HG03045 (cell line): ENCODE measurements around the gene SPAG9.
"Not testable (repeated sequence)": the region's sequence is repeated elsewhere in the genome, so short reads cannot be mapped to it uniquely, and the experiment has no call there.

Experiments used
- ATAC-seq: cut with Tn5 transposase; IDR thresholded peaks from one replicate; pipeline ENCODE4 v1.9.1; 2021; ENCODE audit warnings: mild to moderate bottlenecking, moderate library complexity; ENCODE audit not compliant: unreplicated experiment

Gene SPAG9

DNA sequence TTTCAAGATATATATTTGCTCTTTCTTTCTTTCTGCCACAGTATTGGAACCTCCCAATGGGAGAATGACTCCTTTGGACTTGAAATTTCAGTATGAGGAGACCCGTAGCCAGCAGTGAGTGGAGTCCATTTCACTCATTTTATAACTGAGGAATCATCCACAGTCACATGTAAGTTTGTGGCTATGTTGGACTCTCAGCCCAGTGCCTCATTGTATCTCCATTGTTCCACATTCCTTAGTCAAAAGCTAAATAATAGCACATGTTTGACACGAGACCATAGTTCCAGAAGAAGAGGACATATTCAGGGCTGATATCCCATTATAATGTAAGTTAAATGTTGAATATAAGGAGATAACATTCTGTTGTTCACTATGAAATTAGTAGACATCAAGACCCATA is 12.7 kb upstream of the SPAG9 start:
- ATAC-seq = no peak

DNA sequence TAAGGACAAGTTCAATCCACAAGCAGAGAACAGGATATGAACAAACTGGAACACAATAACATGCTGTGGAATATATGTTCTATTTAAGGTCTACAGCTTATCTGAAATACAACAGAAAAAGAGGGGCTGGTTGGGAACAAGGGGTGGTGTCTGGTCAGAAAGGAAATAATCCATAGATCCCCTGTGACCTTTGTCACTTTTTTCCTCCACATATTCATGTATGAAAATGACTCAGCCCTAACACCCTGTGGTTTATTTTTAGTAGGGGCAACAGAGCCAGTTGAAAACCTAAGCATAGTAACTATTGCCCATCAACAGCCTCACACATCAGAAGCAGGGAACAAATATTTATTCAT is 12.3 kb upstream of the SPAG9 start:
- ATAC-seq = no peak

DNA sequence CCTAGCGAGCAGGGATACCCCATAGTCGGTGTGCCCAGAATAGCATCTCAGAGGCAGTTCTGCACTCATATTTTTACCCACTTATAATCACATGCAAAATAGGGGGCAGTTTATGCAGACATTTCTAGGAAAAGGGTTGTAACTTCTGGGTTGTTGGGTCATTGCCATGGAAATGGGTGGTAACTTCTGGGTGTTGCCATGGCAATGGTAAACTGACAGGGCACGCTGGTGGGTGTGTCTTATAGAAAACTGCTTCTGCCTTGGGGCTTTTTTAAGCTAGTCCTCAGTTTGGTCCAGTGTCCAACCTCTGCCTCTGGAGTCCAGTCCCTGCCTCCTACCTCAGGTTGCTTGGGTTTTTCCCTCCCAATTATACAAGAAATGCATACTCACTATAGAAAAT is 7.4 kb upstream of the SPAG9 start:
- no peak for ATAC-seq

DNA sequence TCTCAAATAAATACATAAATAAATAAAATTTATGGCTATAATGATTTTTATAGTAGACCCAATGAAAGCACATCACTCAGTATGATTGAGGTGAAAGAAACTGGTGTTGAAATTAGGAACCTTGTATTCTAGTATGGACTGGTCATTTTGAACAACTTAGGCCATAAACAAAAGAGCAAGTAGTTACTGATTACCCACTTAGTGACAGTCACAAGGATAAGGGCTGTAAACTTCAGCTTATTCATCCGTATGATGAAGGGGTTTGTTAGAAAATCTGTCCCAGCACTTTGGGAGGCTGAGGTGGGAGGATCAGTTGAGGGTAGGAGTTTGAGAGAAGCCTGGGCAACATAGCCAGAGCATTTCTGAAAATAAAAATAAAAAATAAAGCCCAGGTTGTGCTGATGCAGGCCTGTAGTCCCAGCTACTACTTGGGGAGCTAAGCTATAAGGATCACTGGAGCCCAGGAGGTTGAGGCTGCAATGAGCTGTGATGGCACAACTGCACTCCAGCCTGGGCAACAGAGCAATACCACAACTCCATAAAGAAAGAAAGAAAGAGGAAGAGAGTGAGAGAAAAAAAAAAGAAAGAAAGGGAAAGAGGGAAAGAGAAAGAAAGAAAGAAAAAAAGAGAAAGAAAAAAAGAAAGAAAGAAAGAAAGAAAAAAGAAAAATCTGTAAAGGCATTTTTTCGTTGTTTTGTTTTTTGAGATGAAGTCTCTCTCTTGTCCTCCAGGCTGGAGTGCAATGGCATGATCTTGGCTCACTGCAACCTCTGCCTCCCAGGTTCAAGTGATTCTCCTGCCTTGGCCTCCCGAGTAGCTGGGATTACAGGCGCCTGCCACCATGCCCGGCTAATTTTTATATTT is 4.2 kb upstream of the SPAG9 start:
- ATAC-seq = no peak

DNA sequence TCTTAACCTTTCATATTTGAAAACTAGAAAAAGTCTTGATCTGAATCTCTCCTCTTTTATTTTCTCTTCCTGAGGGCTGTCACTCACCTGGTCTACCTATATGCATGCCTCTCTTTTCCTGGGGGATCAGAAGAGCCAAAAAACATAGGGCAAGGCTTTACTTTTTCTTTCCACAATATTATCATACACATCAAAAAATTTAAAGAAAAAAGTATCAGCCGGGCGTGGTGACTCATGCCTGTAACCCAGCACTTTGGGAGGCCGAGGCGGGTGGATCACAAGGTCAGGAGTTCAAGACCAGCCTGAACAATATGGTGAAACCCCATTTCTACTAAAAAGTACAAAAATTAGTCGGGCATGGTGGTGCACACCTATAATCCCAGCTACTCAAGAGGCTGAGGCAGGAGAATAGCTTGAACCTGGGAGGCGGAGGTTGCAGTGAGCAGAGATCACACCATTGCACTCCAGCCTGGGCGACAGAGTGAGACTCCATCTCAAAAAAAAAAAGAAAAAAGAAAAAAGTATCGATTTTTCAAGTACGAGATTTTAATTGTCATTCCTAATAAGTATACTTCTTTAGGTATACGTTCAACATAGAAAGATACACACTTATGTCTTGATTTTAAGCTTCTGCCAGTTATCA is 1.9 kb upstream of the SPAG9 start:
- not testable (repeated sequence) for ATAC-seq

DNA sequence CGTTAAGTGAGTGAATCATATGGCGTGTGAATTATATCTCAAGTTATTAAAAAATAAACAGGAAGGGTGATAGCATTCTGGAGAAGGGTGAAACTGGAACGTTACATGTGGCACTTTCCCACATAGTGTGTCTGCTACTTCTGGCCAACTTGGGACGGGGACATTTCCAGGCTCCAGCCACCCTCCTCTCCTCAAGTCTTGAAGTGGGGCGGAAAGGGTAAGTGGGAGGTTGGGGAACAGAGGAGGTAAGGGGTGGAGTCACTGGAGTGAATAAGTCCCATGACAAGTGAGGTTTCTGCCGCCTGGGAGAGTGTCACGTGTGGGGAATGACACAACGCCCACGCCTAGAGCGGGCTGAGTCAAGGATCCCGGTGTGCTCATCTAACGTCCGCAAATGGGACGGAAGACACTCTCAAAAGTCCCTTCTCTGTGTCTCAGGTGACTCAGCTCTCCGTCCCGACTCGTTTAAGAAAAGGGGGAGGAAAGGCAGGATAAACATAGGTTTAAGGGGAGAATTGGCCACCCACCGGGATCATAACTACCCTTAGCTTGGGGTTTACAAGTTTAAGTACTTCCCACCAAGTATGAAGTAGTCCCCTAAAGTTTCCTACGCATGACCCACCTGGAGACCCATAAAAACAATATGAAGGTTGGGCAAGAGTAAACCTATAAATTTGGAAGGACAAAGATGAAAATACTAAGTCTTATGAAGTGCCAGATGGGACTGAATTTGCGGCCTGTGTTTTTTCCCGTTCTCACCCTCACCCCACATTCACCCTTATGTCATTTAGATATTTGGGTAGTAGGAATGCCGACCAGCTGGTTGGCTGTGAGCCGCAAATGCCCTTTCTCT is 1.2 kb upstream of the SPAG9 start:
- peak; percentile 36 for ATAC-seq

DNA sequence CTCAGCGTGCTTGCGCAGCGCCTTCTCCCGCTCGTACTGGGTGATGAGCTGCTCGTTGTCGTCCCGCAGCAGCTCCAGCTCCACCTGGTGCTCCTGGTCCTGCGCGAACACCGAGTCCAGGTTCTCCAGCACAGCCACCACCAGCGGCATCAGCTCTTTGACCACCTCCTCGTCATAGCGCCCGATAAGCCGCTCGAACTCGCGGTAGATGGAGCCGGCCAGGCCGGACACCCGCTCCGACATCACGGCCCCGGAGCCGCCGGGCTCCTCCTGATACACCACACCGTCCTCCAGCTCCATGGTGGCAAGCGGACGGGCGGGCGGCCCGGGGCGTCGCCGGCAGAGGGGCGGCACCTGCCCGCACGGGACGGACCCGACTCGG is 320 bp downstream of the SPAG9 start:
- ATAC-seq = peak; percentile 24

DNA sequence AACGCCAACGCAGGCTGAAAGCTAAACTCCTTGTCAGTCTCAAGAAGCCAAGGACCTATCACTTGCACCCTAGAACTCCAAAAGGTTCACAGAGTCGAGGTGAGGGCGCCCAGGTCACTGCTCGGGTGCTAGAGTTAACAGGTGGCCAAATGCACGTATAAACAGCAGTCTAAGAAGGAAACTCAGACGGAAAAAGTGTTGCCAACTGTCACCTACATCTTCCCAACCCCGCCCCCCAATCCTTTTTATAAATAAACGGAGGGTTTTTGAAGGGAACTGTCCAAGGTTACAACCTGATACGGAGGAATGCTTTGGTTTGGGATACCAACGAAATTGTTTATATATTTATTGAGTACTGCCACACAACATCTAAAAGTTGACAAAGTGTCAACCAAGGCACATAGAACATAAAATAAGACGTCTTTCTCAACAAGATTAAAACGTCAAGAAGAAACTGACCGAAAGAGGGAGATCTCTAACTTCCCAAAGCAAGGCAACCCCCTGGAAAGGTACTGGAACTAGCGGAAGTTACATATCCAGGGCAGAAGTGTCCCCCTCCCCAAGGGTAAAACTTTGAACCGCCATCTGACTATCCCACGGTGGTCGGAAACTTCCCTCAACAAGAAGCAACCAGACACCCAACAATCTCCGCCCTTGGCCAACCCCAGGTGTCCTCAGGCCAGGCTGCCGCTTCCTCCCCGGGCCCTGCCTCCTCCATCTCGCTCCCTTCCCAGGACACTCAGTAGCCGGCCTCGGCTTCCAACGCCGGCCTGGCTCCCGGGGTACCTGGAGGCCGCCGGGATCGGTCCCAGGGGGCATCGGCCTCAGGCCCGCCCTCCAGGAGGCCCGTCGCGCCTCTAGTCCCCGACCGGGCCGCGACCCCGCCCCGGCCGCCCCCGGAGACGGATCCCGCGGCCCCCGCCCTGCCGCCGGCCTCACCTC is 982 bp downstream of the SPAG9 start:
- peak; percentile 13 for ATAC-seq

DNA sequence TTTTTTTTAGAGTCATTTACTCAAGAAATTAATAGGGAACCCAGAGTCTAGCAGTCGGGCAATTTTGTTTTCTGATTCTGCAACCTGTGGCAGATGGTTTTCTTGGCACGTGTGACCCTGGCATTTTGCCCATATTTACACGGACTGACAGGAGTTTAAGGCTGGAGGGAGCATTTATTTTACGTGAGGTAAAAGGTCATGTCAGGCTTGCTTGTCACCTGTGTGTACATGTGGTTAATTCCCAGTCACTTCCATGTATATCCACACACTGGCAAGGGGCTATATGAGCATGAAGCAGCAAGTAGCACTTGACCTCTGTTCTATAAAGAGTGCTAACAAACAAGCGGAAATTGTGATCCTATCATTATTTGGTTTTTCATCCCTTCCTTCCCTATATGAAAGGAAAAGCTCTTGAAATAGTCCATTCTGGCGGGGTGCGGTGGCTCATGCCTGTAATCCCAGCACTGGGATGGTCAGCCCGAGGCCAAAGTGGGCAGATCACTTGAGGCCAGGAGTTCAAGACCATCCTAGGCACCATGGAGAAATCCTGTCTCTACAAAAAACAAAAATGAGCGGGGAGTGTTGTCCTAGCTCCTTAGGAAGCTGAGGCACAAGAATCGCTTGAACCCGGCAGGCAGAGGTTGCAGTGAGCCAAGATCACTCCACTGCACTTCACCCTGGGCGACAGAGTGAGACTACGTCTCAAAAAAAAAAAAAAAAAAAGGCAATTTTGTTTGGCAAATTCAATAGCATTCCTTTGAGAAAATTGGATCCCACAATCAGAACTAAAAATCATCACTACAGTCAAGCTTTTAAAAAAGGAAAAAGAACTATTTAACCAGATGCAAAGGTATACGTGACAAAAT is 2.1 kb downstream of the SPAG9 start:
- no peak for ATAC-seq

DNA sequence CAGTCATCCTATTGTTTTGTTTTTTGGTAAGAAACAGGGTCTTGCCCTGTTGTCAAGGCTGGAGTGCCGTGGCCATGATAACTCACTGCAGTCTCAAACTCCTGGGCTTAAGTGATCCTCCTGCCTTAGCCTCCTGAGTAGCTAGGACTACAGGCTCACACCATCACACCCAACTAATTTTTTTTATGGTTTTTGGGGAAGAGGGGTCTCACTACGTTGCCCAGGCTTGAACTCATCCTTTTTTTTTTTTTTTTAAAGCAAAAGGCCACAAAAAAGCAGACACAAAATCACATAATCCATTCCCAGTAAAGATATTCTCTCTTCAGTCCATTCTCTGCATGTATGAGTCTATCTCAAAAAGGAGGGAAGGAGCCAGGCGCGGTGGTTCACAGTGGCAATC is 5.5 kb downstream of the SPAG9 start:
- no peak for ATAC-seq

DNA sequence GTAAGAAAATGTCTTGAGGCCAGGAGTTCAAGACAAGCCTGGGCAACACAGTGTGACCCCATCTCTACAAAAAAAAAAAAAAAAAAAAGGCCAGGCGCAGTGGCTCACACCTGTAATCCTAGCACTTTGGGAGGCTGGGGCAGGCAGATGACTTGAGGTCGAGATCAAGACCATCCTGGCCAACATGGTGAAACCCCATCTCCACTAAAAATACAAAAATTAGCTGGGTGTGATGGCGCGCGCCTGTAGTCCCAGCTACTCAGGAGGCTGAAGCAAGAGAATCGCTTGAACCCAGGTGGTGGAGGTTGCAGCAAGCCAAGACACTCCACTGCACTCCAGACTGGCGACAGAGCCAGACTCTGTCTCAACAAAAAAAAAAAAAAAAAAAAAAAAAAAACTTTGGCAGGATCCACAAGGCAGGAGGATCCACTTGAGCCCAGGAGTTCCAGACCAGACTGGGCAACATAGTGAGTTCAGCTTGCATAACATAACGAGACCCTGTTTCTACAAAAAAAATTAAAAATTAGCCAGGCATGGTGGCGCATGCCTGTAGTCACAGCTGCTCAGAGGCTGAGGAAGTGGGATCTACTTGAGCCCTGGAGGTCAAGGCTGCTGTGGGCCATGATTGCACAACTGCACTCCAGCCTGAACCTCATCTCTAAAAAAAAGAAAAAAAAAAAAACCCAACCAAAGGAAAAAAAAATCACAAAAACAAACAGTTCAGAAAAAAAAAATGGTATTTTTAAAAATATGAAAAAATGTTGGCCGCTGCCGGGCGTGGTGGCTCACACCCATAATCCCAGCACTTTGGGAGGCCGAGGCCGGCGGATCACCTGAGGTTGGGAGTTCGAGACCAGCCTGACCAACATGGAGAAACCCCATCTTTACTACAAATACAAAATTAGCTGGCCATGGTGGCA is 8.1 kb downstream of the SPAG9 start:
- not testable (repeated sequence) for ATAC-seq

DNA sequence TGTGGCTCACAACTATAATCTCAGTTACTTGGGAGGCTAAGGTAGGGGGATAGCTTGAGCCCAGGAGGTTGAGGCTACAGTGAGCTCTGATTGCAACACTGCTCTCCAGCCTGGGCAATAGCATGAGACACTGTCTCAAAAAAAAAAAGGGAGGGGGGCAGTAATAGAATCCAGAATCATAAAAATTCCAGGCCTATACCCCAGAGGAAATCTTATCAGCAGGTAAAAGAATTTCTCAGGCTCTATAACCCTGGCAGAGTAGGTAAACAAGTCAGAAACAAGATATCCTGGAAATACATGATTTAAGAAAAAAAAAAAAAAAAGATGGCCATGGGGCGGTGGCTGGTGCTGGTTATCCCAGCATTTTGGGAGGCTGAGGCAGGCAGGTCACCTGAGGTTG is 12.9 kb downstream of the SPAG9 start:
- no peak for ATAC-seq

DNA sequence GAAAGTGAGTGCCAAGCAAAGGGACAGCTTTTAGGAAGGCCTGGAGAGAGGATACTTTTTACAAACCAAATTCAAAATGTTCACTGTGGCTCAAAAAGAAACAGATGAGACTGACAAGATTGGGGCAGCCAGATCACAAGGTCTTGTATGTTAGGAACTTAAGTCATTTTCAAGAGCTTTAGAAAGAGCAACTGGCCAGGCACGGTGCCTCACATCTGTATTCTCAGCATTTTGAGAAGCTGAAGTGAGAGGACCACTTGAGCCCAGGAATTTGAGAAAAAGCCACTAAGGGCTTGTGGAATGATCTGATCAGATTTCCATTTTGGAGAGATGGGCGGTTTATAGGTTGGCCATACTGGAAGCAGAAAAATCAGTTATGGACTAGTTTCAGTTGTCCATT is 17.2 kb downstream of the SPAG9 start:
- ATAC-seq = no peak

DNA sequence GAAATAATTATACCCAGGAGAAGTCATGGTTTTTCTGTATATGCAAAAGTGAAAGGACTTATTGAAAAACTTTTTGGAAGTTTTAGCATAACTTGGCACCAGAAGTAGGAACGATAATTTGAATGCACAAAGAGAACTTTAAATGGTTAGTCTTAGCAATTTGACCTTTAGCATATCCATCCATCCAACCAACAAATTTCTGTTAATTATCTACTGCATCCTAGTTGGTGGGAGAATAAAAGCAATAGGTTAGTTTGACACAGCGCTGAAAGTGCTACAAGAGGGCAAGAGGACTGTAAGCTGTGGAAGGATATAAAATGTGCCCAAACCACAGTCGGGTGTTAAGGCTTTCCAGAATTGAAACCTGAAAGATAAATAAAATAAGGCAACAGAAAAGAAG is 17.6 kb downstream of the SPAG9 start:
- ATAC-seq = no peak

DNA sequence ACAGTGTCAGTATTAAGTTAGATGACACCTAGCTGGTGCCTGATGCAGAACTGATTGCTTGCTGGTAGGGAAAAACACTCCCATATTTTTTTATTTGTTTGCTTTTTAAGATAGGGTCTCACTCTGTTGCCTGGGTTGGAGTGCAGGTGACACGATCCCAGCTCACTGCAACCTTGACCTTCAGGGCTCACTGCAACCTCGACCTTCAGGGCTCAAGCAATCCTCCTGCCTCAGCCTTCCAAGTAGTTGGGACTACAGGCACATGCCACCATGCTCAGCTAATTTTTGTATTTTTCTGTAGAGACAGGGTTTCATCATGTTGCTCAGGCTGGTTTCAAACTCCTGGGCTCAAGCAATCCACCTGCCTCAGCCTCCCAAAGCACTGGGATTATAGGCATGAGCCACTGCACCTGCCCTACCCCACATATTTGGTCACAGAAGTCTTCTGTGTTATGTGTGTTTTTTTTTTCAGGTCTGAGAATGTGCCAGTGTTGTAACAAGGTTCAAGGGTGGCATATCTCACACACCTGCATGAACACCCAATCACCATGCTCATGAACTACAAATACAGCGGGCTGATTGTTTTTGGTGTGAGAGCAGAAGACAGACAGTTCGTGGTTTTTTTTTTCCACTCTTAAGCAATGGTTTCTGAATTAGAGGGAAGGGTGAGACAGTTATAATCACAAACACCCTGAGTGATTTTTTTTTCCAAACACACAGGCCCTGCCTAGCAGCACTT is 22.8 kb downstream of the SPAG9 start:
- ATAC-seq = no peak

DNA sequence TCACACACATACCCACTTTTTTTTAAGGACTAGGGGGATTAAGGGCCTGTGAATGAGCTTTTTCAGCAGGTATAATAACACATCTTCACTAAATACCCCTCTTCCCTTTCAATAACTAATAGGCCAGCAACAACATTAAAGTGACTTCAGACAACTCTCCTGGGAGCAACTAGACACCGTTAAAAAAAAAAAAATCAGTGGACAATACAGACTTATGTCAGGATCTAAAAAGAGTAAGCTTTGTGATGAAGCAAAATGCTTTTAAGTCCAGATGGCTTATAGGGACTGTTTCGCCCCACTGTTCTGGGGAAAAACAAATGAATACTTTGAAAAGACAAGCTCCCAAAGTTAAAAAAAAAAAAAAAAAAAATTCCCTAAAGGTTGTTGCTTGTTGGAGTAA is 29.0 kb downstream of the SPAG9 start:
- ATAC-seq = no peak

DNA sequence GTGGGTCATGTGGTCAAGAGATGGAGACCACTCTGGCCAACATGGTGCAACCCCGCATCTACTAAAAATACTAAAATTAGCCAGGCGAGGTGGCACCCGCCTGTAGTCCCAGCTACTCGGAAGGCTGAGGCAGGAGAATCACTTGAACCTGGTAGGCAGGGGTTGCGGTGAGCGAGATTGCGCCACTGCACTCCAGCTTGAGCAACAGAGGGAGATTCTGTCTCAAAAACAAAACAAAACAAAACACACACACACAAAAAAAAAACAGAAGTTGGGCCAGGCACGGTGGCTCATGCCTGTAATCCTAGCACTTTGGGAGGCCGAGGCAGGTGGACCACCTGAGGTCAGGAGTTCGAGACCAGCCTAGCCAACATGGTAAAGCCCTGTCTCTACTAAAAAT is 31.8 kb downstream of the SPAG9 start:
- ATAC-seq = not testable (repeated sequence)

DNA sequence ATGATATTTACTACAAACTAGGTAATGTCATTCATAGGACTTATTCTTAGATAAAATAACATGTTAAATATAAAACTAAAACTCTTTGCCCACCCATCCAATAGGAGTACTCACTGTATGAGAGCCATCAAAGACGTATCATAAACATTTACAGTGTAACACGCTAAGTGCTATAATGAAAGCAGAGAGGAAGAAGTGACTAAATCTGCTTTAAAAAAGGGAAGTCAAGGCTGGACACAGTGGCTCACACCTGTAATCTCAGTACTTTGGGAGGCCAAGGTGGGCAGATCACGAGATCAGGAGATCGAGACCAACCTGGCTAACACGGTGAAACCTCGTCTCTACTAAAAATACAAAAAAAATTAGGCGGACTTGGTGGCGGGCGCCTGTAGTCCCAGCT is 32.4 kb downstream of the SPAG9 start:
- no peak for ATAC-seq
